Vagina (tissue), 2 donors: ENCODE measurements around the gene EFHD1.

Source experiments
- CTCF ChIP-seq, 3 experiments: fragments of 450-650 bp in 2 of 3; fragments of 200-600 bp in 1 of 3; sonication (generic) in 1 of 3; IDR thresholded peaks; one replicate each; pipeline ENCODE4 v1.5.1; 2017 to 2019; ENCODE audit warnings: antibody characterized with exemption in 3 of 3, mild to moderate bottlenecking in 2 of 3, moderate library complexity in 2 of 3
- POLR2A ChIP-seq, 2 donors: fragments of 450-650 bp; IDR thresholded peaks; one replicate each; pipeline ENCODE4 v1.6.1; 2017; ENCODE audit warnings: antibody characterized with exemption in 2 of 2, mild to moderate bottlenecking in 2 of 2, moderate library complexity in 2 of 2
- POLR2AphosphoS5 ChIP-seq, 2 donors: sonication (generic); formaldehyde crosslinking; IDR thresholded peaks; one replicate each; pipeline ENCODE4 v1.9.0; 2017; ENCODE audit warnings: antibody characterized with exemption in 2 of 2, mild to moderate bottlenecking in 2 of 2, low read depth in 1 of 2; ENCODE audit not compliant: insufficient read depth in 1 of 2

GRCh38 chr2:232698556-232699091 lies 65.2 kb downstream of the EFHD1 start:
- no peak for TF ChIP-seq POLR2AphosphoS5 (IDR thresholded peaks at IDR 0.05; ENCODE audit: insufficient read depth in 1 of 2, low read depth in 1 of 2)
- no peak for TF ChIP-seq CTCF (IDR thresholded peaks at IDR 0.05)
- no peak for TF ChIP-seq POLR2A (IDR thresholded peaks at IDR 0.05)
